CD1c-positive myeloid dendritic cell (primary cell): ENCODE measurements around the gene DCP2.
A peak's percentile ranks its signal among the peaks of the same experiment; 100 is the strongest.

Experiments used
- DNase-seq: peaks from one replicate; pipeline ENCODE4 v3.0.0-alpha.2; 2016; ENCODE audit errors: extremely low spot score

DCP2 gene

GRCh38 chr5:113020461-113021273 lies 44.1 kb downstream of the DCP2 start:
- DNase-seq, result no peak

GRCh38 chr5:113022661-113023060 lies 46.1 kb downstream of the DCP2 start:
- peak; percentile 17 for DNase-seq

GRCh38 chr5:113024076-113024697 lies 47.6 kb downstream of the DCP2 start:
- no peak for DNase-seq

GRCh38 chr5:113025596-113025995 lies 49.0 kb downstream of the DCP2 start:
- no peak for DNase-seq

GRCh38 chr5:113026211-113026610 lies 49.6 kb downstream of the DCP2 start:
- no peak for DNase-seq

GRCh38 chr5:113027015-113027414 lies 50.4 kb downstream of the DCP2 start:
- no peak for DNase-seq

- DNase-seq, result no peak
These were observed 50.8 kb downstream of the DCP2 start for GRCh38 chr5:113027431-113027830.

- no peak for DNase-seq
These were observed 53.0 kb downstream of the DCP2 start for GRCh38 chr5:113029614-113030013.

GRCh38 chr5:113031104-113031503 lies 54.5 kb downstream of the DCP2 start:
- DNase-seq, result no peak

GRCh38 chr5:113031557-113031956 lies 55.0 kb downstream of the DCP2 start:
- DNase-seq, result no peak

- DNase-seq, result no peak
These were observed 57.7 kb downstream of the DCP2 start for GRCh38 chr5:113034182-113034773.

- no peak for DNase-seq
These were observed 58.5 kb downstream of the DCP2 start for GRCh38 chr5:113035096-113035495.

- DNase-seq, result no peak
These were observed 59.7 kb downstream of the DCP2 start for GRCh38 chr5:113036321-113036720.

- DNase-seq, result no peak
These were observed 60.2 kb downstream of the DCP2 start for GRCh38 chr5:113036826-113037225.

GRCh38 chr5:113038136-113038535 lies 61.5 kb downstream of the DCP2 start:
- DNase-seq, result no peak

- DNase-seq, result no peak
These were observed 62.1 kb downstream of the DCP2 start for GRCh38 chr5:113038714-113039113.

GRCh38 chr5:113039229-113039933 lies 62.8 kb downstream of the DCP2 start:
- DNase-seq, result no peak

- DNase-seq, result no peak
These were observed 63.3 kb downstream of the DCP2 start for GRCh38 chr5:113039934-113040285.

- no peak for DNase-seq
These were observed 64.2 kb downstream of the DCP2 start for GRCh38 chr5:113040672-113041260.

GRCh38 chr5:113042491-113043243 lies 66.1 kb downstream of the DCP2 start:
- DNase-seq, result no peak

- DNase-seq, result no peak
These were observed 66.9 kb downstream of the DCP2 start for GRCh38 chr5:113043491-113043931.
